Endothelial cell (in vitro differentiated cells): ENCODE data around the gene KRTAP10-10. TPM values are rescaled to one million over a fixed set of nuclear protein-coding genes. Genes with fewer than 3 reads are reported as not detected.

Experiments
- DNase-seq: peaks from one replicate; pipeline ENCODE4 v3.0.0; 2021; ENCODE audit warnings: low spot score
- H3K27ac Mint-ChIP-seq: one replicate; pipeline ENCODE4 v1.8.0; 2021; ENCODE audit warnings: mixed read lengths, inconsistent platforms; ENCODE audit not compliant: unreplicated experiment
- H3K27me3 Mint-ChIP-seq: one replicate; pipeline ENCODE4 v1.8.0; 2021; ENCODE audit warnings: mild to moderate bottlenecking, moderate library complexity, mixed read lengths, inconsistent platforms; ENCODE audit not compliant: unreplicated experiment
- H3K36me3 Mint-ChIP-seq: one replicate; pipeline ENCODE4 v1.8.0; 2021; ENCODE audit warnings: mild to moderate bottlenecking, low read depth, mixed read lengths, inconsistent platforms; ENCODE audit not compliant: unreplicated experiment
- H3K4me1 Mint-ChIP-seq: one replicate; pipeline ENCODE4 v1.8.0; 2021; ENCODE audit warnings: mild to moderate bottlenecking, mixed read lengths, inconsistent platforms; ENCODE audit not compliant: unreplicated experiment
- H3K4me3 Mint-ChIP-seq: one replicate; pipeline ENCODE4 v1.8.0; 2021; ENCODE audit warnings: mild to moderate bottlenecking, mixed read lengths, inconsistent platforms; ENCODE audit not compliant: unreplicated experiment
- H3K9me3 Mint-ChIP-seq: one replicate; pipeline ENCODE4 v1.8.0; 2021; ENCODE audit warnings: mixed read lengths, inconsistent platforms; ENCODE audit not compliant: unreplicated experiment
- CTCF ChIP-seq: fragments of 200-600 bp; sonication (generic); IDR thresholded peaks from one replicate; pipeline ENCODE4 v1.5.0; 2021; ENCODE audit warnings: antibody characterized with exemption; ENCODE audit not compliant: unreplicated experiment
- total RNA-seq: library from RNA; stranded (reverse); fragmentation: NEBNext Ultra II Directional; extraction: Animal tissue kit (Norgen Biotek cat#: 25700); gene quantifications from one replicate; pipeline ENCODE4 v1.2.1, GENCODE V29; 2021; ENCODE audit not compliant: unreplicated experiment

Gene KRTAP10-10
- total RNA-seq, 1 donor from 2014 or later: not detected

- Mint-ChIP-seq H3K9me3 (peaks cover 5% of the 10 kb centered on the region), H3K4me3 (no peak overlapping the region), H3K36me3 (peaks cover 4% of the 10 kb centered on the region), H3K27ac (no peak overlapping the region), H3K4me1 (no peaks in the 10 kb centered on the region), H3K27me3 (peaks cover 1% of the 10 kb centered on the region)
- DNase-seq: no peak
- TF ChIP-seq CTCF: no peak
These were observed 27.5 kb downstream of the KRTAP10-10 start for GRCh38 chr21:44664691-44665090.

- Mint-ChIP-seq H3K9me3 (peaks cover 10% of the 10 kb centered on the region), H3K27me3 (peaks cover 2% of the 10 kb centered on the region), H3K4me3 (no peak within 1 kb of the TSS), H3K36me3 (peaks cover 8% of the 10 kb centered on the region), H3K4me1 (no peaks in the 10 kb centered on the region), H3K27ac (no peak within 1 kb of the TSS)
- DNase-seq: no peak
- no peak for TF ChIP-seq CTCF
These were observed 29.5 kb downstream of the KRTAP10-10 start, which contains the start of gene KRTAP12-2 for GRCh38 chr21:44666401-44667320. Gene KRTAP12-2, minus strand, starts transcription at chr21:44666927. Its CDS starts 41 bp downstream, at chr21:44666886.

GRCh38 chr21:44667612-44668011, 30.5 kb downstream of the KRTAP10-10 start:
- H3K27me3 Mint-ChIP-seq: peaks cover 2% of the 10 kb centered on the region
- peaks cover 8% of the 10 kb centered on the region for H3K36me3 Mint-ChIP-seq
- DNase-seq: no peak
- peaks cover 10% of the 10 kb centered on the region for H3K9me3 Mint-ChIP-seq
- no peak overlapping the region for H3K27ac Mint-ChIP-seq
- H3K4me1 Mint-ChIP-seq: no peaks in the 10 kb centered on the region
- H3K4me3 Mint-ChIP-seq: no peak overlapping the region
- TF ChIP-seq CTCF: no peak

- Mint-ChIP-seq H3K27ac (no peak overlapping the region), H3K4me3 (no peak overlapping the region), H3K9me3 (peaks cover 10% of the 10 kb centered on the region), H3K4me1 (no peaks in the 10 kb centered on the region), H3K36me3 (peaks cover 8% of the 10 kb centered on the region), H3K27me3 (peaks cover 4% of the 10 kb centered on the region)
- TF ChIP-seq CTCF: no peak
- no peak for DNase-seq
These were observed 33.7 kb downstream of the KRTAP10-10 start for GRCh38 chr21:44670642-44671432.
